ENCODE measurements around the gene MARK3.

The MARK3 gene

GRCh38 chr14:103367995-103368394 is 17.2 kb upstream of the MARK3 start:
- Histone ChIP-seq H3K27me3 (ENCODE audit: insufficient read depth, low read length) (no peaks in the 10 kb centered on the region), H3K4me1 (ENCODE audit: insufficient read depth, low read length) (peaks cover 6% of the 10 kb centered on the region; the same call in 1 of the 2 replicates), H3K9ac (ENCODE audit: low read depth, low read length) (no peak overlapping the region), H3K27ac (ENCODE audit: low read depth, low read length) (no peak overlapping the region), H3K4me3 (ENCODE audit: low read length) (no peak overlapping the region), H3K36me3 (ENCODE audit: insufficient read depth, low read length) (no peaks in the 10 kb centered on the region), H3K9me3 (ENCODE audit: insufficient read depth, low read depth, low read length) (peaks cover 1% of the 10 kb centered on the region; the same call in 1 of the 2 replicates)
- whole genome bisulfite sequencing = 95% methylated on average over 4 of the region's 4 CpGs

- H3K36me3 ChIP-seq (ENCODE audit: insufficient read depth, low read length) = no peaks in the 10 kb centered on the region
- no peaks in the 10 kb centered on the region for H3K9me3 ChIP-seq (ENCODE audit: insufficient read depth, low read depth, low read length)
- H3K4me1 ChIP-seq (ENCODE audit: insufficient read depth, low read length) = peaks cover 6% of the 10 kb centered on the region; the same call in 1 of the 2 replicates
- no peak overlapping the region for H3K27ac ChIP-seq (ENCODE audit: low read depth, low read length)
- H3K27me3 ChIP-seq (ENCODE audit: insufficient read depth, low read length) = no peaks in the 10 kb centered on the region
- no peak overlapping the region for H3K9ac ChIP-seq (ENCODE audit: low read depth, low read length)
- H3K4me3 ChIP-seq (ENCODE audit: low read length) = no peak overlapping the region
- WGBS = 95% methylated on average over 3 of the region's 3 CpGs
Measured at GRCh38 chr14:103370087-103370486, 15.1 kb upstream of the MARK3 start.

GRCh38 chr14:103372017-103372416 is 13.2 kb upstream of the MARK3 start:
- H3K4me3 ChIP-seq (ENCODE audit: low read length) = no peak overlapping the region
- H3K9ac ChIP-seq (ENCODE audit: low read depth, low read length) = no peak overlapping the region
- no peaks in the 10 kb centered on the region for H3K27me3 ChIP-seq (ENCODE audit: insufficient read depth, low read length)
- WGBS = 82% methylated on average over 23 of the region's 23 CpGs
- H3K36me3 ChIP-seq (ENCODE audit: insufficient read depth, low read length) = no peaks in the 10 kb centered on the region
- no peak overlapping the region for H3K27ac ChIP-seq (ENCODE audit: low read depth, low read length)
- H3K4me1 ChIP-seq (ENCODE audit: insufficient read depth, low read length) = peaks cover 6% of the 10 kb centered on the region; the same call in 1 of the 2 replicates
- H3K9me3 ChIP-seq (ENCODE audit: insufficient read depth, low read depth, low read length) = no peaks in the 10 kb centered on the region

GRCh38 chr14:103372552-103373304 is 12.5 kb upstream of the MARK3 start:
- Histone ChIP-seq H3K4me3 (ENCODE audit: low read length) (no peak overlapping the region), H3K27ac (ENCODE audit: low read depth, low read length) (no peak overlapping the region), H3K4me1 (ENCODE audit: insufficient read depth, low read length) (peaks cover 6% of the 10 kb centered on the region; the same call in 1 of the 2 replicates), H3K27me3 (ENCODE audit: insufficient read depth, low read length) (no peaks in the 10 kb centered on the region), H3K9me3 (ENCODE audit: insufficient read depth, low read depth, low read length) (no peaks in the 10 kb centered on the region), H3K9ac (ENCODE audit: low read depth, low read length) (no peak overlapping the region), H3K36me3 (ENCODE audit: insufficient read depth, low read length) (no peaks in the 10 kb centered on the region)
- 73% methylated on average over 11 of the region's 11 CpGs for WGBS

- no peak overlapping the region for H3K27ac ChIP-seq (ENCODE audit: low read depth, low read length)
- no peaks in the 10 kb centered on the region for H3K9me3 ChIP-seq (ENCODE audit: insufficient read depth, low read depth, low read length)
- no peak overlapping the region for H3K9ac ChIP-seq (ENCODE audit: low read depth, low read length)
- whole genome bisulfite sequencing = 94% methylated on average over 11 of the region's 11 CpGs
- H3K4me3 ChIP-seq (ENCODE audit: low read length) = no peak overlapping the region
- peaks cover 6% of the 10 kb centered on the region; the same call in 1 of the 2 replicates for H3K4me1 ChIP-seq (ENCODE audit: insufficient read depth, low read length)
- H3K27me3 ChIP-seq (ENCODE audit: insufficient read depth, low read length) = no peaks in the 10 kb centered on the region
- H3K36me3 ChIP-seq (ENCODE audit: insufficient read depth, low read length) = no peaks in the 10 kb centered on the region
Measured at GRCh38 chr14:103374121-103374520, 11.1 kb upstream of the MARK3 start.

- Histone ChIP-seq H3K36me3 (ENCODE audit: insufficient read depth, low read length) (no peaks in the 10 kb centered on the region), H3K27ac (ENCODE audit: low read depth, low read length) (no peak overlapping the region), H3K27me3 (ENCODE audit: insufficient read depth, low read length) (no peaks in the 10 kb centered on the region), H3K4me1 (ENCODE audit: insufficient read depth, low read length) (peaks cover 4% of the 10 kb centered on the region; the same call in 1 of the 2 replicates), H3K9ac (ENCODE audit: low read depth, low read length) (no peak overlapping the region), H3K4me3 (ENCODE audit: low read length) (no peak overlapping the region), H3K9me3 (ENCODE audit: insufficient read depth, low read depth, low read length) (peaks cover 4% of the 10 kb centered on the region; the same call in 1 of the 2 replicates)
- 92% methylated on average over 2 of the region's 2 CpGs for WGBS
Measured at GRCh38 chr14:103377522-103378037, 7.6 kb upstream of the MARK3 start.

GRCh38 chr14:103378038-103378854 is 7.0 kb upstream of the MARK3 start:
- no peak overlapping the region for H3K9ac ChIP-seq (ENCODE audit: low read depth, low read length)

GRCh38 chr14:103380719-103381377 is 4.4 kb upstream of the MARK3 start:
- H3K36me3 ChIP-seq (ENCODE audit: insufficient read depth, low read length) = no peaks in the 10 kb centered on the region
- 33% methylated on average over 1 of the region's 2 CpGs for WGBS
- H3K9ac ChIP-seq (ENCODE audit: low read depth, low read length) = no peak overlapping the region
- H3K4me3 ChIP-seq (ENCODE audit: low read length) = no peak overlapping the region
- peaks cover 10% of the 10 kb centered on the region for H3K27me3 ChIP-seq (ENCODE audit: insufficient read depth, low read length)
- H3K9me3 ChIP-seq (ENCODE audit: insufficient read depth, low read depth, low read length) = peaks cover 4% of the 10 kb centered on the region; the same call in 1 of the 2 replicates
- H3K27ac ChIP-seq (ENCODE audit: low read depth, low read length) = no peak overlapping the region
- no peaks in the 10 kb centered on the region for H3K4me1 ChIP-seq (ENCODE audit: insufficient read depth, low read length)

More at GRCh38 chr14:103378038-103378854, 7.0 kb upstream of the MARK3 start:
- Histone ChIP-seq H3K36me3 (ENCODE audit: insufficient read depth, low read length) (no peaks in the 10 kb centered on the region), H3K27me3 (ENCODE audit: insufficient read depth, low read length) (no peaks in the 10 kb centered on the region), H3K4me3 (ENCODE audit: low read length) (no peak overlapping the region), H3K9me3 (ENCODE audit: insufficient read depth, low read depth, low read length) (peaks cover 4% of the 10 kb centered on the region; the same call in 1 of the 2 replicates), H3K27ac (ENCODE audit: low read depth, low read length) (no peak overlapping the region), H3K4me1 (ENCODE audit: insufficient read depth, low read length) (no peaks in the 10 kb centered on the region)
- 88% methylated on average over 14 of the region's 14 CpGs for WGBS

GRCh38 chr14:103382376-103382775 is 2.8 kb upstream of the MARK3 start:
- Histone ChIP-seq H3K4me1 (ENCODE audit: insufficient read depth, low read length) (peaks cover 5% of the 10 kb centered on the region; the same call in 1 of the 2 replicates), H3K27ac (ENCODE audit: low read depth, low read length) (no peak overlapping the region)

GRCh38 chr14:103384450-103385151 is 614 bp upstream of the MARK3 start:
- Histone ChIP-seq H3K36me3 (ENCODE audit: insufficient read depth, low read length) (no peaks in the 10 kb centered on the region), H3K27me3 (ENCODE audit: insufficient read depth, low read length) (peaks cover 10% of the 10 kb centered on the region), H3K9ac (ENCODE audit: low read depth, low read length) (peak overlapping the region; percentile 56), H3K4me1 (ENCODE audit: insufficient read depth, low read length) (peaks cover 5% of the 10 kb centered on the region; the same call in 1 of the 2 replicates), H3K27ac (ENCODE audit: low read depth, low read length) (peak overlapping the region; percentile 94; the same call in 1 of the 2 replicates), H3K9me3 (ENCODE audit: insufficient read depth, low read depth, low read length) (peaks cover 4% of the 10 kb centered on the region; the same call in 1 of the 2 replicates), H3K4me3 (ENCODE audit: low read length) (peak overlapping the region; percentile 94)
- 14% methylated on average over 31 of the region's 31 CpGs for WGBS

More at GRCh38 chr14:103382376-103382775, 2.8 kb upstream of the MARK3 start:
- WGBS = 86% methylated on average over 4 of the region's 4 CpGs
- Histone ChIP-seq H3K9me3 (ENCODE audit: insufficient read depth, low read depth, low read length) (peaks cover 4% of the 10 kb centered on the region; the same call in 1 of the 2 replicates), H3K27me3 (ENCODE audit: insufficient read depth, low read length) (peaks cover 10% of the 10 kb centered on the region), H3K9ac (ENCODE audit: low read depth, low read length) (no peak overlapping the region), H3K4me3 (ENCODE audit: low read length) (no peak overlapping the region), H3K36me3 (ENCODE audit: insufficient read depth, low read length) (no peaks in the 10 kb centered on the region)
